ENCODE results near the gene GBA3.

The GBA3 gene

DNA sequence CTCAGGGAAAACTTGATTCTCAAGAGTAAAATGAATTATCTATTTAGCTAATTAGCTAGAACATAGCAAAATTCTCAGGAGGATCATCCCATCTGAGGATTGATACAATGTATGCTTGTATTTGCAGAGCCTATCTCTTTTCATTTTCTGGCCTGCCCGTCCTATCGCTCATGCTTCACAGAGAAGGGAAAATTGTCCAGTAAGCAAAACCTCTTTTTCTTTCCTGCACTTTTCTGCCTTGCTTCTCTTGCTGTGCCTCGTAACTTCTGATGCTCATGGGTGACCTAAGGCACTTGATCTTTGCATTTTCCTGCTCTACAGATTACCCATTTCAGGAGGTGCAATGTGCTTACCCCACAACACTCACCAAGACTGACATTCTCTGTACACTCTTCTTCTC lies 88.1 kb downstream of the GBA3 start:
- no peak for DNase-seq (ENCODE audit: low spot score)

DNA sequence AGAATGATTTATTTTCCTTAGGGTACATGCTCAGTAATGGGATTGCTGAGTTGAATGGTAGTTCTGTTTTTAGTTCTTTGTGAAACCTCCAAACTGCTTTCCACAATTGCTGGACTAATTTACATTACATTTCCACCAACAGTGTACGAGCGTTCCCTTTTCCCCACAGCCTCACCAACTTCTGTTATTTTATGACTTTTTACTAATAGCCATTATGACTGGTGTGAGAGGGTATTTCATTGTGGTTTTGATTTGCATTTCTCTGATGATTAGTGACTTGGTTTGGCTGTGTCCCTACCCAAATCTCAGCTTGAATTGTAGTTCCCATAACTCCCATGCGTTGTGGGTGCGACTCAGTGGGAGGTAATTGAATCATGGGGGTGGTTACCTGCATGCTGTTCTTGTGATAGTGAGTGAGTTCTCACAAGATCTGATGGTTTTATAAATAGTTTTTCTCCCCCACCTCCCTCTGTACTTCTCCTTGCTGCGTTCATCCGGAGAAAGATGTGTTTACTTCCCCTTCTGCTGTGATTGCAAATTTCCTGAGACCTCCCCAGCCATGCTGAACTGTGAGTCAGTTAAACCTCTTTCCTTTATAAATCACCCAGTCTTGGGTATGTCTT lies 95.1 kb downstream of the GBA3 start:
- DNase-seq (ENCODE audit: low spot score), result no peak

DNA sequence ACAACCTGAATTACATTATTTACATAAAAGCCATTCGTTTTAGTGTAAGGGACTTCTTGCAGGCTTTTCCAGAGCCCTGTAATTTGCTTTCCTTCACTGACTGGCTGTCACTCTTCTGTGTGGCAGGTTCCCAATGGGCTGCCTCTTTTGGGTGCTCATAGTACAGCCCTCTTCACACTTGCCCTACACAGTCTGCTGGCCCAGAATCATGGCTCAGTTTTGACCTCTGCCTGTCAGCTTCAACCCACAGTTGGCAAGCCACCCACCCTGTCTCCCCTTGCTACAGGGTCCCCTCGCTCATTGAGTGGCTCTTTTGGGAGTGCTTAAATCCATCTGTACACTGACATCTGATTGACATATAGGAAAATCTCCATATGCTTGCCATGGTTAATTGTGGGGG lies 97.9 kb downstream of the GBA3 start:
- no peak for DNase-seq (ENCODE audit: low spot score)

DNA sequence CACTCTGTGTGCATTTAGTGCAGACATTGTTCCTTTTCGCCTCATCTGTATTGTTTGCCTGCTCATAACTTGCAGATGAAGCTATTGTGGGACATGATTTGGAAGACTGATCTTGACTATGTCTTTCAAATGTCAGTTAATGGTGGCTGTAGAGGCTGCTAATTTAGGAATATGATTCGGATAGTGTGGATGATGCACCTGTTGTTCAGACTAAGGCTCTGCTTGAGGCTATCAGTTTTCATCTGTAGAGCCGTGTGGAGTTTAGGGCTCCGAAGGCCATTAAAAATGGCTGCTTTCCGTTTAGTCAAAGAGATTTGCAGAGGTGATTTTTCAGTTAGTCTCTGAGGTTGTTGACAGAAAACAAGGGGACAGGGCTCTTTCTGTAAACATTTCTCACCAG lies 102.0 kb downstream of the GBA3 start:
- DNase-seq (ENCODE audit: low spot score), result no peak

DNA sequence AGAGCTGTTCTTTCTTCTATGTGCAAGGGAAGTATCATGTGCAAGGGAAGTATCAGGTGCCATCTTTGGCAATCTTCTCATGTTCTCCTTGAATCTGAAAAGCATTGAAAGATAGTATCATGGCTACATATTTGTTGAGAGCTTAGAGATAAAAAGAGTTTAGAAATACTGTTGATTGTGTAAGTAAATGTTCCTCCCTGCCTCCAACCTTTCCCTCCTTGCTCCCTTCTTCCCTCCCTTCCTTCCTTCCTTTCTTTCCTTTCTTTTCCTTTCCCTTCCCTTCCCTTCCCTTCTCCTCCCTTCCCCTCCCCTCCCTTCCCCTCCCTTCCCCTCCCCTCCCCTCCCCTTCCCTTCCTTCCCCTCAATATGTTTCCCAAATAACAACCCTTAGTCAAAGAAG lies 108.7 kb downstream of the GBA3 start:
- no peak for DNase-seq (ENCODE audit: low spot score)

DNA sequence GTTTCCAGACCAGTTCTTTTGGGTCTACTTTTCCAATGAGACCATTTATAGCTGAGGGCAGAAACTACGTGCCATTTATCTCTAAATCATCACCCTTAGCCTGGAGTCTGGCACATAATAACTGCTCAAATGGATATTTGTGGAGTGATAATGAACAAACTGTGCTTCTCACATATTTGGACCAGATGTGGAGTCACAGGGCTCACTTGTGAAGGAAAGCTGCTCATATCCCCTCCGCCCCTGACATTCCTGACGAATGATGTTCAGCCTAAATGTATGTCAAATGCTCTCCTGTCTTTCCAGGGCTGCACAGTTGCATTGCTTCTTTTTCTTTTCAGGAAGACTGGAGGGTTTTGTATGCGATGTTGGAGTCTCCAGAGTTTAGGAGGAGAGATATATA lies 110.1 kb downstream of the GBA3 start:
- DNase-seq (ENCODE audit: low spot score), result no peak

DNA sequence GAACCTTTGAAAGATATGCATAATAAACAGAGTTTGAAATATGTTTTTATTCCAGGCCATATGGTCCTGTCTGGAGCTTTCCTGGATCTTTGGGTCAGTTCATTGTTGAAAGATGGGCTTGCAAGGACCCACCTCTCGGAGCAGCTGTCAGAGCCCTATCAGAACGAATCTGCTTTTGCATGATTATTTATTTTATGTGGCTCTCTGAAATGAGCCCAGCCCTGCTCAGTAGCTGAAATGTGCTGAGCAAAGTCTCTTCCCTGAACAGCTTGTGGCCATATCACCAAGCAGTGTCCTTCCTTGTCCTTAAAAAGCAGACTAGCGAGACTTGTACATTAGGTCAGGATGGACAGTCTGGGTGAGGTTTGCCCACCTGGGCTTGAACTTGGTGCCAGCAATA lies 110.8 kb downstream of the GBA3 start:
- no peak for DNase-seq (ENCODE audit: low spot score)

DNA sequence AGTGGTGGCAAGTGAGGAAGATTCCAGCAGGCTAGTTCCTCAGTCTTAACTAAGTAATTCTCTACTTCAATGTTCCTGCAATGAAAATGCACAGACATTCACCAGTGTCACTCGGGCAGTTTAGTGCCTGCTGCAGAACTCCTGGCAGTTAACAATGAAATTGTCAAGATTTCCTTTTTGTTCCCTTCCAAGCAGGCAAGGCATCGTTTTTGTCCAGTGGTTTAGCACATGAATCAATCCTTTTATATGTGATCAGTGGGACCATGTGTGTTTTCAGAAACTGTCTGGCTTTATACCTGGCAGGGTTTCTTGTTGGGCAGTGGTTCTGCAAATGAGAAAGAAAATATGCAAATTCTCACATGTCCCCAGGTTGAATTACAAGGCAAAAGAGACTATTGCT lies 122.2 kb downstream of the GBA3 start:
- DNase-seq (ENCODE audit: low spot score), result no peak

DNA sequence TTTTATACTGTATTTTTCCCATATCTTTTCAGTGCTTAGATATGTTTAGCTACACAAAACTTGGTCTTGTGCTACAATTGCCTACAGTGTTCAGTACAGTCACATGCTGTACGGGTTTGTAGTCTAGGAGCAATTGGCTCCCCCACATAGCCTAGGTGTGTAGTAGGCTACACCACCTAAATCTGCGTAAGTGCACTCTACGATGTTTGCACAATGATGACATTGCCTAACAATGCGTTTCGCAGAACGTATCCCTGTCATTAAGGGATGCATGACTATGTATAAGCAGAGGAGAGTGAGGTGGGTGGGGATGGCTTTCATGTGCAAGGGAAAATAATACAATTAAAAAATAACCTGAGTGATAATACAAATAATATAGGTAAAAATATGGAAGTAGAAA lies 131.4 kb downstream of the GBA3 start:
- no peak for DNase-seq (ENCODE audit: low spot score)

DNA sequence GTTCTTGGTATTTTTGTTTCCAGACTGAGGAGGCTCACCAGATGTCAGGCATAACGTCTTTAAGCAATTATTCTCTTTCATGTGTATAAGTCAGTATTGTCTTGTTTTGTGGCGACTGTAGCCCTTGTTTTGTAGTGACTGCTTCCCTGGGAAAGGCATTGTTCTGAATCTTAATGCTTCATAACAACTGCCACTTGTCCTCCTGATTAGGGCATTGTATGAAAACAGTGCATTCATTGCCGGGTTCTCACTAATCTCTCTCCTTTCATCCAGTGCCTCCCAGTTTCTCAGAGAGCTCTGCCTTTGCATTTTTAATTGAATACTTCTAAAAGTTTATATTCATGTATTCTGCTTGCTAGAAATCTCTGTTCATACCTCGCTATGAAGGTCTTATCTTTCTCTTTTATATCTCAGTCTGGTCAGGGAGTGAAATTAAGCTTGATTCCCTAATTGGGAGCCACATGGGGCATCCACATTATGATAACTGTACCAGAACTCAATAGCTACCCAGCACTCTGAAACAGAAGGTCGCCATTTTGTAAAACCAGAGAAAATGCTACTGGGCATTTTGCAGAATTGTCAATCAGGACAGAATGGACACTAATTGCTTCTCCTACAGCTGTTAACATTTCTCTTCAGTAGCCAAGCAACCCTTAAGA lies 149.8 kb downstream of the GBA3 start:
- no peak for DNase-seq (ENCODE audit: low spot score)

DNA sequence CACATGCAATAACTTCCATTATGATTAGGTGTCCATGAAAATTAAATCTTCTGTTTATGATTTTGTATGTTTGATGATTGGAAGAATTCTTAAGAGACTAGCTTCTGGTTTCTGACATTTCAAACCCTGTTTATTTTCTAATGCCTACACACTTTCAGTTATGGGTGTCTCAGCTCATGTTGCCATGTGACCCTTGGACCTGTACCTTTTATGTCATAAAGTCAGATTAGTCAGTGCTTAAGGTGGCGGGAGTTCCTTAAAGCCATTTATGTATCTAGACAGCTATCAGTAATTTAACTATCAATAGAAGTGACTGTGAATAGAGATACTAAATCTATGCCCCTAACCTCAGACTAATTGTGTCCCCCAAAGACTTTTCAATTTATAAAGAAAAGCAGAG lies 155.6 kb downstream of the GBA3 start:
- DNase-seq (ENCODE audit: low spot score), result no peak

DNA sequence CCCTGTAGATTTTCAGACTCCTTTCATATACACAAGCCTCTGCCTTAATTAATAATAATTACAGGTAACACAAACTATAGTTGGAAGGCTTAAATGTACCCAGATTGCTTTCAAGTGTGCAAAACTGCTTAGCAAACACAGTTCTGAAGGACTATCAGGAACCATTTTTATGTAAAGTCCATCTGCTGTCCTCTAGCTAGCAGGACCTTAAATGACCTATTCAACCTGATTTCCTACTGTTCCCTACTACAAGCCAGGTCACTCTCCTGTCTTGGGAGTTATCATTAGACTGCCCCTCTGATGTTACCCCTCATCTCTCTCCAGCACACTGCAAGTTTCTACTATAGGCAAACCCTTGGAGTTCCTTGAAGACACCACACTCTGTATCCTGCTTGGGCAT lies 157.3 kb downstream of the GBA3 start:
- DNase-seq (ENCODE audit: low spot score), result no peak

DNA sequence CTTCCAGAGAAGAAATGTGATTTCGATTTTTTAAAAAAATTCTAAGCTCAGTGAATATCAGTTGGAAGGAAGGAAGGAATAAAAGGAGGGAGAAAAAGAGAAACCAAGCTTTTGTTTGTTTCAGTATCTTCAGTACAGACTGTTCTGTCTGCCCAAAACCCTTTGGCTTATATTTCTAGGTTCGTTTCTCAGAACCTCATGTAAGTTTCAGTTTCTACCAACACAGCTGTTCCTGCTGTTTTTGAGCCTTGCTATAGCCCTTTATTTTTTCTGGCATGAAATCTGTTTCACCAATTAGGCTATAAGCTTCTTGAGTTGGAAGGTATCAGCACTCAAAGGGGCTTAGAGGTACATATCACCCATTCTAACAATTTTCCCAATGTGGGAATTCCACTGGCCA lies 157.9 kb downstream of the GBA3 start:
- DNase-seq (ENCODE audit: low spot score), result no peak

DNA sequence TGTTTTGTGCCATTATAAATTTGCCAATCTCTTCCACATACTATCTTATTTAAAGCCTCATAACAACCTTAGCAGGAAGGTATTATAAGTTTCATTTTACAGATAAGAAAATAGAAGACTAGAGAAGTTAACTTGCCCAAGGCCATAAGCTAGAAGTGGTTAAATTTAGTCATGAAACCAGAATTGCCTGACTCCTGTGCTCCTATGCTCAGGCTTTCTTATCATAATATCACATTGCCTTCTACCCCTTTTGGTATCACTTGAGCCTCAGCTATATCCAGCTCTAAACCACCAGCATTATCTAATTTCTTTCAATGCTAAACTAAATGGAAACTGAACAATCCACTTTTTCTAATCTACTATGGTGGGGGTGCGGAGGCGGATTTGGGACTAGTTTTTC lies 164.7 kb downstream of the GBA3 start:
- no peak for DNase-seq (ENCODE audit: low spot score)

DNA sequence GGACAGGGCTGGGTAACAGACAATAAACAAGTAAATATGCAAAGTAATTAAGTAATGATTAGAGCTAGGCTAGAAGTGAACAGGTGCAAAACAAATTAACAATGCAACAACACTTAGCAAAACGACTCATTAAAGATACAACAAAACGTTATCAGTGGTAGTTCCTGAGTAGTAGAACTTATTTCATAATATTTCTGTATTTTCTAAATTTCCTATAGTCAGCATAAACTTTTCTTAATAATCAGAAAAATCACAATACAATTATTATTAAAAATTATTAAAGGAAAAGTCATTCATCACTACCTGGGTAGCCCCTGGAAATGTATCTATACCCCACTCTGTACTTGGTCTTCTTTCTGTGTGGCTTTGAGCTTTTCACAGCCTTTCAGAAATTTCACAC lies 166.6 kb downstream of the GBA3 start:
- DNase-seq (ENCODE audit: low spot score), result no peak

Data from AG08395 (cell line).